Adrenal gland (tissue), 5 donors: Measurements from ENCODE around the gene PHACTR3.

ENCODE experiments used
- CTCF ChIP-seq, 6 experiments: fragments of 450-650 bp in 4 of 6; fragments of 200-600 bp in 2 of 6; sonication (generic) in 1 of 6; IDR thresholded peaks; 1 replicate in 5 of 6; 2 replicates in 1 of 6; pipeline versions ENCODE4 v1.5.1 to v1.8.0; 2016 to 2021; ENCODE audit warnings: antibody characterized with exemption in 6 of 6, mild to moderate bottlenecking in 2 of 6, moderate library complexity in 1 of 6
- POLR2A ChIP-seq, 2 donors: fragments of 450-650 bp; IDR thresholded peaks; one replicate each; pipeline ENCODE4 v1.6.1; 2017; ENCODE audit warnings: antibody characterized with exemption in 2 of 2, mild to moderate bottlenecking in 2 of 2, moderate library complexity in 1 of 2
- donor health status: DM: no; HTN: no; CAD: no.

GRCh38 chr20:59630526-59630925 lies 26.2 kb downstream of the PHACTR3 start:
- TF ChIP-seq CTCF (IDR thresholded peaks at IDR 0.05): no peak
- no peak for TF ChIP-seq POLR2A (IDR thresholded peaks at IDR 0.05)
